ENCODE data around the gene CLC.

CLC gene

GRCh38 chr19:39759457-39760184 is 21.8 kb upstream of the CLC start:
- H3K4me3 ChIP-seq (replicated peaks; ENCODE audit: low read depth, low read length): no peak overlapping the region
- TF ChIP-seq, protein P1, sequence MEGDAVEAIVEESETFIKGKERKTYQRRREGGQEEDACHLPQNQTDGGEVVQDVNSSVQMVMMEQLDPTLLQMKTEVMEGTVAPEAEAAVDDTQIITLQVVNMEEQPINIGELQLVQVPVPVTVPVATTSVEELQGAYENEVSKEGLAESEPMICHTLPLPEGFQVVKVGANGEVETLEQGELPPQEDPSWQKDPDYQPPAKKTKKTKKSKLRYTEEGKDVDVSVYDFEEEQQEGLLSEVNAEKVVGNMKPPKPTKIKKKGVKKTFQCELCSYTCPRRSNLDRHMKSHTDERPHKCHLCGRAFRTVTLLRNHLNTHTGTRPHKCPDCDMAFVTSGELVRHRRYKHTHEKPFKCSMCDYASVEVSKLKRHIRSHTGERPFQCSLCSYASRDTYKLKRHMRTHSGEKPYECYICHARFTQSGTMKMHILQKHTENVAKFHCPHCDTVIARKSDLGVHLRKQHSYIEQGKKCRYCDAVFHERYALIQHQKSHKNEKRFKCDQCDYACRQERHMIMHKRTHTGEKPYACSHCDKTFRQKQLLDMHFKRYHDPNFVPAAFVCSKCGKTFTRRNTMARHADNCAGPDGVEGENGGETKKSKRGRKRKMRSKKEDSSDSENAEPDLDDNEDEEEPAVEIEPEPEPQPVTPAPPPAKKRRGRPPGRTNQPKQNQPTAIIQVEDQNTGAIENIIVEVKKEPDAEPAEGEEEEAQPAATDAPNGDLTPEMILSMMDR (IDR thresholded peaks at IDR 0.05; ENCODE audit: low read depth, low read length, missing control alignments): no peak
- DNase-seq (ENCODE audit: extremely low read depth, low read depth): no peak

DNA sequence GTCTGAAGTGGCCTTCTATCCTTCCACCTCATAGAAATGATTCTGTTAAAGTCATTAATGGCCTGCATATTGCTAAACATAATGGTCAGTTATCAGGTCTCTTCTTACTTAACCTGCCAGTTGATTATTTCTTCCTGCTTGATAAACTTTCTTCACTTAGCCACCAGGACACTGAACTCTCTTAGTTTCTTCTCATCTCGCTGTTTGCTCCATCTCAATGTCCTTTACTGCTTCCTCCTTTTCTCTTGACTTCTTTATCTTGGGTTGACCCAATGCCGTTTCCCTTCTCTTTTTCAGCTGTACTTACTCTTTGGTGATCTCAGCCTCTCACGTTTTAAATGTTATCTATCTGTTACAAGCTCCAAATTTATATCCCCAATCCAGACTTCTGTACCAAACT is 17.1 kb upstream of the CLC start:
- no peak overlapping the region for H3K4me3 ChIP-seq (replicated peaks; ENCODE audit: low read depth, low read length)
- TF ChIP-seq, protein P1 (IDR thresholded peaks at IDR 0.05; ENCODE audit: low read depth, low read length, missing control alignments): no peak
- DNase-seq (ENCODE audit: extremely low read depth, low read depth): no peak

GRCh38 chr19:39754544-39754943 is 16.7 kb upstream of the CLC start:
- TF ChIP-seq, protein P1 (IDR thresholded peaks at IDR 0.05; ENCODE audit: low read depth, low read length, missing control alignments): no peak
- DNase-seq (ENCODE audit: extremely low read depth, low read depth): no peak
- no peak overlapping the region for H3K4me3 ChIP-seq (replicated peaks; ENCODE audit: low read depth, low read length)

GRCh38 chr19:39752795-39753194 is 15.0 kb upstream of the CLC start:
- H3K4me3 ChIP-seq (replicated peaks; ENCODE audit: low read depth, low read length): no peak overlapping the region
- no peak for DNase-seq (ENCODE audit: extremely low read depth, low read depth)
- TF ChIP-seq, protein P1 (IDR thresholded peaks at IDR 0.05; ENCODE audit: low read depth, low read length, missing control alignments): no peak

DNA sequence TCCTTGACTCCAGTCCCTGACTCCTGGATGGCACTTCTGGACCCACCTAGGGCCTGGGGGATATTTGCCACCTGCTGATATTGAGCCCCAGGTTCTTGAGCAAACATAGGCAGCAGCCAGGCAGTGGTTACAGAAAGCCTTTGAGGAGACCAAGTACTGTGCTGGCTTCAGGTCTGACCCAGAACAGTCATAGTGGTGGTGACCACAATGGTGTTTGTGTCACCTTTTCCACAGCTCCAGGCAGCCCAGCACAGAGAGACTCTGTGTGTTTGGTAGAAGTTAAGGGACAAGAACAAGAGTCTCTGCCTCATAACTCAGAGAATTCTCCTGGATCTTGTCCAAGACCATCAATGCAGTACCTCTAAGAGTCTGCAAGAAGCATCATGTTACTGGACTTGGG is 14.6 kb upstream of the CLC start:
- TF ChIP-seq, protein P1 (IDR thresholded peaks at IDR 0.05; ENCODE audit: low read depth, low read length, missing control alignments): no peak
- DNase-seq (ENCODE audit: extremely low read depth, low read depth): no peak
- H3K4me3 ChIP-seq (replicated peaks; ENCODE audit: low read depth, low read length): no peak overlapping the region

- TF ChIP-seq, protein P1 (IDR thresholded peaks at IDR 0.05; ENCODE audit: low read depth, low read length, missing control alignments): no peak
- DNase-seq (ENCODE audit: extremely low read depth, low read depth): no peak
- no peak overlapping the region for H3K4me3 ChIP-seq (replicated peaks; ENCODE audit: low read depth, low read length)
These were observed 12.2 kb upstream of the CLC start for GRCh38 chr19:39749981-39750380.

Data from HFF-Myc (cell line).